AML-193 (cell line): ENCODE results near the gene TNK2.
A peak's percentile ranks its signal among the peaks of the same experiment; 100 is the strongest.

ENCODE experiments used
- DNase-seq, 2 experiments: peaks; one replicate each; lab custom pipeline; 2025; lab: John Stamatoyannopoulos, UW

The TNK2 gene

GRCh38 chr3:195899701-195900435, 8.5 kb downstream of the TNK2 start:
- DNase-seq, result no peak

DNA sequence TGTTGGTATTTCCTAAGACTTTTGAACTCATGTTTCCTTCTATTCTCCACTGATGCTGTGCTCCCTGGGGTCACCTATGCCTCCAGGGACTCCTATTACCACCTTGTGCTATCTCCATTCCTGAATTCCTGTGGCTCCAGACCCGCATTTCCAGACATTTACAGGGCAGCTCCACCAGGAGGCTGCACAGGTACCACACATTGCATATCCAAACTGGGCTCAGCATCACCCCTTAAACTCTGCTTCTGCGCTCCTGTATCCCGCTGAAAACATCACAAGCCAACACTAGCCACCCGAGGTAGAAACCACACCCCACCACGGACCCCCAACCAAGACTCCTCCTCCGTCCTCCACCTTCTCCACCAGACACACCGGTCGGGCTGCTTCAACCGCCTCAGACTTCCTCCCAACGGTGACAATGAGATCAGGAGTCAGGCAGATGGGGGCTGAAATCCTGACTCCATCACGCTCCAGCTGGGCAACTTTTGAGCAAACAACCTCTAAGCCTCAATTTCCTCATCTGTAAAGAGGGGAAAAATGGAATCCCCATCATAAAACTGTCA, 10.4 kb downstream of the TNK2 start:
- no peak for DNase-seq

DNA sequence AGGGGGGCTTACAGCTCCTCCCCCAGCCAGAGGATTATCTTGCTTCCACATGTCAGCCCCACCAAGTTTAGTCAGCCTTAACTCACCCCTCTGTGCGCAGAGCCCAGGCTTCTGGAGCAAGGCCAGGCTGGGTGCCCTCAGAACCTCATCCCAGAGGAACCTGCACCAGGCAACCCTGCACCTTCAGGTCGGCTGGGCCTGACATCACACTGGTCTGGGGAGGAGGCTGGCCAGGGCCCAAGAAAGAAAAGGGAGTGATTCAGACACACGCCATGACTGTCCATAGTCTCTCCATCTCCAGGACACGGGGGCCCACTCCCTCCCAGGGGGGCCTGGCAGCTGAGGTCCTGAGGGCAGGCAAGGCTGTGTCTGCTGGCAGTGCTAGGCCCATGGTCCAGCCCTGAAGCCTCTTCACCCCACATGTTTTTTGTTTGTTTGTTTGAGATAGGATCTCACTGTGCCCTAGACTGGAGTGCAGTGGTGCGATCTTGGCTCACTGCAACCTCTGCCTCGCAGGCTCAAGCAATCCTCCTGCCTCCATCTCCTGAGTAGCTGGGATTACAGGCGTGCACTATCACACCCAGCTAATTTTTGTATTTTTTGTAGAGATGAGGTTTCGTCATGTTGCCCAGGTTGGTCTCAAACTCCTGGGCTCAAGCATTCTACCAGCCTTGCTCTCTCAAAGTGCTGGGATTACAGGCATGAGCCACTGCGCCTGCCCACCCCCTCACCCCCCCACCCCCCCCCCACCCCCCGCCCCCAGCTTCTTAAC, 11.1 kb downstream of the TNK2 start:
- DNase-seq, result no peak

DNA sequence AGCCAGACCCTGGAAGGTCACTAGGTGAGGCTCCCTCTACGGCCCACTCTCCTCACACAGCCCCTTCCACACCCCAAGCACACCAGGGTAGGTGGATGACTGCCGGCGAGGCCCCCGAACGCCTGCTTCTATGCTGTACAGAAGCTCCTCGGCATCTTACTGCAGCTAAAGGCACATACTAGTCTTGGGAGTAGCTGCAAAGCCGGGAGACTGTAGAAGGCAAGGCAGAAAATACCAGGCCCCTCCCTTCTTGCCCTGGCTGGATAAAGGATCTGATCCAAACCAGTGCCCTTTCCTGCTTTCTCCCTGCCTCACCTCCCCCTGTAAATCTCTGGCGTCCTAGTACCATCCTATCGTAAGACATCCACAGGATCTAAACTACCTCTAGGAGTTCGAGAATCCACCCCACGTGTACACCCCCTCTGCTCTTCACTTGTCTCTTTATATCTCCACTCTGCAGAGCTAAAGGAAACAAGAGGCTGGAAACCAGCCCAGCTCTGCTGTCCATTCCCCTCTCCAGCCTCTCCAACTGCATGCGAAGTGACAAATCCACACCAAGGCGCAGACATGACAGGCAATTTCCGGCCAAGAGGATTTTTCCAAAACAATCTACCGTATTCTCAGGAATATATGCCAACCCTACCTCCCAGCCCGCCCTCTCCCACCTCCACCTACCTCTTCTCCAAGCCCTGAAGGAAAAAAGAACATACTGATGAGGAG, 11.8 kb downstream of the TNK2 start:
- no peak for DNase-seq

DNA sequence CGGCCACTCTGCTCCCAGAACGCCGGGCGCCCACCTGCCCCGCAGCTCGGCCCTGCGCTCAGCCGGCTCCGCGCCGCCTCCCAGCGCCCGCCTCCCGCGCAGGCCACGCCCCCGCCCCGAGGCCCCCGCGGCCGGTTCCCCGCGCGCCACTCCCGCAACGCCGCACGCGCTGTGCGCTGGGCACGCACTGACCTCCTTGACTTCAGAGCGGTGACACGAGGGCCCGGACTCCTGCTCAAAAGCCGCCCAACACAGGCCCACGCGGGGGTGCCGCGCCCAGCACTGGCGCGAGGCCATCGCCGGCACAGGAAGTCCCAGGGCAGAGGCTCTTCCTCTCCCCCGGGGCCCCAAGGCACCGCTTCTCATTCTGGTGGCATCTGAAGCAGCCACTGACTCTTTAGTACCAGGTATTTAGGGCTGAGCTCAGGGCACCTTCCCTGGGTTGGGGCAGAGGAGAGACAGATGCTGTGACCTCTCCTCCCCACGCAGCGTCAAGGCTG, 12.4 kb downstream of the TNK2 start:
- peak; percentile 75 to 78 for DNase-seq

GRCh38 chr3:195895078-195895860, 13.1 kb downstream of the TNK2 start:
- DNase-seq, result peak; percentile 23 to 32

- DNase-seq, result no peak
Observed at GRCh38 chr3:195893916-195894465, 14.4 kb downstream of the TNK2 start.

DNA sequence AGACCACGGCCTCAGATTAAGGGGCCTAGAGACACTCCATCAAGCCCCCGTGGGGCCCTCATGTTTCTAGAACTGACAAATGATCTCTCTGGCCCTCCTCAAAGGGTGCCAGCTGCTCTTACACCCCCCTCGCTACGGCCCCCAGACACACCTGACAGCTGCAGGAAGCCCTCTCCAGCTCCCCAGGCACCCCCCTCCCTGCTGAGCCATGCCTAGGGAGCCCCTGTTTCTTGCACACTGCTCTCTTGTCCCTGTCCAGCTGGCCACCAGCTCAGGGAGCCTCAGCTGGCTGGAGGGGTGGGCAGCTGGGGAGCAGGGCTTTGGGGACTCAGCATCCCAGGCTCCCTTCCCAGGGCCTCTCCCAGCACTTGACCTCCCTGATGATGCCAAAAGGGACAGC, 14.8 kb downstream of the TNK2 start:
- no peak for DNase-seq

GRCh38 chr3:195893044-195893395, 15.3 kb downstream of the TNK2 start:
- DNase-seq, result no peak

DNA sequence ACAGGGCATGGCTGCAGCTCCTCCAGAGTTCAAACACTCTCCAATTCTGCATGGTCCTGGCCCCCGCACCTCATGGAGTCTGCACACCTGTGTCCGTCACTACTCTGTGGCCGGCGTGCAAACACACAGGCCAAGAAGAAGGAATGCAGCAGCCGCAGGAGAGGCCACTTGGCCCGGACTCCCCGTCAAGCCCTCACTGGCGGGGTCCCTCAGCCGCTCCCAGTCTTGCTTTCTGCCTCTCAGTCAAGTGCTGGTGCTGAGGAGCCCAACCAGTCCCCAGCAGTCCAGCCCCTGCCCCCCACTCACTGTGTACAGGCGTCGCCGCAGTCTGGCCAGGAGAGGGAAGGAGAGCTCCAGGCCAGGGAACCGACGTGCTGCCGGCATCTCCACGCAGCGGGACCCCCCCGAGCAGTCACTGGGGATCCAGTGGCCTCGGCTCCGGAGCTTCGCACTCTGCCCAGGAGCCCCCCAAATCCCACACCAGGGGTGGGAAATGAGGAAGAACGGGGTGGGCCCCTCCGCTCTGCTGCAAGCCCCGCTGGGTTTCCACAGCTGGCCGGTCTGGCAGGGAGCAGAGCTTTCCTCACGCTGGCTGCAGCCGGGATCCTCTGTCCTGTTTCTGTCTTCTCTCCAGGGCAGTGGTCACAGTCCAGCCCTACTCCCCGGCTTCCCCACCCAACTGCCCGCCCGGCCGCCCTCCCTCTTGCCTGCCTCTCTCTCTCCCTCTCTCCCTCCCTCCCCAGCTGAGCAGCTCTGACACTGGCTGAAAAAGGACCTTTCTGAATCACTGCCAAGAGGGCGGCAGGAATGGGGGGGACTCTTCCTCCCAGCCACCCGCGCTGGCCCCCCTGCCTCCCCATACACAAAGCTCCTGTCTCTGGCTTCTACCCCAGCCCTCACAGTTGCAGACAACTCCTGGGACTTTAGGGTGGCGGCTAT, 16.0 kb downstream of the TNK2 start:
- DNase-seq, result no peak

DNA sequence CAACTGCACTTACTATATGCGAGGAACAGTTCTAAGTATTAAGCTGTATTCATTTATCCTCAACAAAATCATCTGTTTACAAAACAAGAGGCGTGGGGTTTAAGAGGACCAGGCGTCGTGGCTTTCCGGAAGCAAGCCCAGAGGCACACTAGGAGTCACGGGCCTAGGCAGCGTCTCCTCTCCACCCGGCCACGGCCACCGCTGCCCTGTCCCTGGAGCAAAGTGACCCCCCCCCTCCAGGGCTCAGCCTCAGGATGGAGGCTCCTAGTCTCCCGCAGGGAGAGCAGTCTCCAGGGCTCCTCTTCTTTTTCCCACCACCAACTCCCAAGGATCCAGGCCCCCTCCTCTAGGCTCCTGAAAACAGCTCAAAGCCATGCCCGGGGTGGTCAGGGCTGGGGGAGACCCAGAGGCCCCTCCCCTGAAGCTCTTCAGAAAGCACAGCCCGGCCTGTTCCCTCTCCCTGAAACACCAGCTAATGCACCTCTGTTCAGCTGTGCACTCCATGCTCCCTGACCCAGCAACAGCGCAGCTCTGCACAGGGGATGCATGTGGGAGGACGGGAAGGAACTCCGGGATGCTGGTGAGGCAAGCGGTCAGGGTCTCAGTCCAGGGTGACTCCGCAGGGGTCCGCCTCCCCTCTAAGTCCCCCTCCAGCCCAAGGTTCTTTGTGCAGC, 16.8 kb downstream of the TNK2 start:
- DNase-seq, result no peak

DNA sequence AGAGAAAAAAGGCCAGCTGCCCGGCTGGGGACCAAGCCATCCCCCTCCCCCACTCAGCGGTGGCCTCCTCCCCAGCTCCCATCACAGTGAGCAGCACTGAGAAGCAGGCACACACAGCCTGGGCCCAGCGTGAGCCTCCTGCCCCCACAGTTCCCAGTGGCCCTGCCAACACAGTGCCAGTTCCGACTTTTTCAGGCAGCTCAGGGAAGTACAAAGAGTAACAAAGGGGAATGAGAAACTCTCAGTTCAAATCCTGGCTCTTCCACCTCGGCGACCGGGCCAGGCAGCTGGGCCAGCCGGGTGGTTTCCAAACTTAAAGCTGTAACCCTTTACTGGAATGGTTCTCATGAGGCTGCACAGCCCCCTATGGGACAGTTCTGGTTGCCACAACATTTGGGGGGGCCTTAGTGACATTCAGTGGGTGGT, 18.5 kb downstream of the TNK2 start:
- no peak for DNase-seq

DNA sequence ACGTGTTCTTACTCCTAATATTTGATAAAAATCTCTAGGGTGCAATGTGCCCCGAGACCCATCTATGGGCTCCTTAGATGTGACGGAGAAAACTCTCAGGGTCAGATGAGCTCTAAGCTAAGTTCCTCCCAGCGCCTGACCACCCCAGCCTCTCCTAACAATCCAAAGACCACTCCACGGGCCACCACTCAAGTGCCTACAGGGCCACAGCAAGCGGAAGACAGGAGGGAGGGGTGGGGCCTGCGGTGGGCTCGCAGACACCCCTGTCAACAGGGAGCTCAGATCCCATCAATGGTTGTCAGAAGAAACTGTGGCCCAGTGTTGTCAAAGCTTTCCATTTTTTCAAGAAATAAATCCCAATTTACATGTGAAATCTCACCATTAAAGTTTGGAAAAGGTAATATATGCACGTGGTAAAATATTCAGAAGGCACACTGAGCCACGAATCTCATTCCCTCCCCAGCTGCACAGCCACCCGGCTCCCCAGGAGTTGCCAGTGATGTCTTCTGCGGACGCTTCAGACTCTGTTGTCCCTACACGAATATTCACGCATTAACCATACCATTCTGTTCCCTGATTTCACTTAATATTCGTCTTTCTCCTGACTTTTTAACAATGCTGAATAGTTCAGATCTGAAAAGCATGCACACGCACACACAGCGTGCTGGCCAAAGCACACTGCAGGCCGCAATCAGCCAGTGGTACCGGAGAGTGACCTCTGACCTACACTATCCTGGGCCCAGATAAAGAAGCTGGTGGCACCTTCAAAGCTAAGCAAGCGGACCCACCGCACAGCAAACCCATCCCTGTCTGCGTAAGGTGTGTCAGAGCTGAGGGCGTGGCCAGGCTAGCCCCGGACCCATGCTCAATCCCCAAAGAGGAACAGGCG, 19.1 kb downstream of the TNK2 start:
- DNase-seq, result no peak

DNA sequence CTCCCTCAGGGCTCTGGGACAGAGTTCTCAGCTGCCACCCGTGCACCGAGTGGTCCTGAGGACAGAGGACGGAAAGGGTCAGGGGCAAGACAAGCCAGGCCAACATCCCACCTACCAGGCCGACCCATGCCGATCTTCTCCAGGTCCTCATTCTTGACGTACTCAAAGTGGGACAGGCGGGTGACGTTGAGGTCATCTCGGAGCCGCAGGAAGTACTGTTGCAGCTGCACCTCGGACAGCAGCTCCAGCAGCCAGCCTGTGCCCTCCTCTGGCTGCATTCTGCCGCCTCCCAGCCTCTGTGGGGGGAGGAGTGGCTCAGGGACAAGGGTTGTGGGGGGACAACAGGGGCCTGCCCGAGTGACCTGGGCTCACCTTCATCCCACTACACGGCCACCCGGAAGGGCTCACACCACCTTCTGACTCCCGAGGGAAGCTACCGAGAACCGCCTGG, 20.0 kb downstream of the TNK2 start:
- no peak for DNase-seq

GRCh38 chr3:195887670-195888069, 20.7 kb downstream of the TNK2 start:
- no peak for DNase-seq

- DNase-seq, result no peak
Observed at GRCh38 chr3:195886181-195887141, 21.9 kb downstream of the TNK2 start.
